Duodenal mucosa (tissue), 2 donors: ENCODE data around the gene SEC14L2.

Experiments used
- H3K27ac ChIP-seq: one replicate; pipeline ENCODE4 v1.7.0; 2013; ENCODE audit warnings: low read depth, low read length
- H3K27me3 ChIP-seq, 2 donors: one replicate each; pipeline ENCODE4 v1.7.0; 2013; ENCODE audit warnings: low read length in 2 of 2, control low read depth in 1 of 2; ENCODE audit not compliant: insufficient read depth in 2 of 2, control insufficient read depth in 1 of 2
- H3K36me3 ChIP-seq, 2 donors: one replicate each; pipeline ENCODE4 v1.7.0; 2013; ENCODE audit warnings: low read length in 2 of 2, control low read depth in 1 of 2; ENCODE audit not compliant: insufficient read depth in 2 of 2, control insufficient read depth in 1 of 2
- H3K4me1 ChIP-seq, 2 donors: one replicate each; pipeline ENCODE4 v1.7.0; 2013; ENCODE audit warnings: low read length in 2 of 2, control low read depth in 1 of 2; ENCODE audit not compliant: insufficient read depth in 2 of 2, control insufficient read depth in 1 of 2
- H3K4me3 ChIP-seq, 2 donors: one replicate each; pipeline ENCODE4 v1.7.0; 2013; ENCODE audit warnings: low read length in 2 of 2, low read depth in 1 of 2
- H3K9ac ChIP-seq, 2 donors: one replicate each; pipeline ENCODE4 v1.7.0; 2013; ENCODE audit warnings: low read length in 2 of 2, low read depth in 1 of 2
- H3K9me3 ChIP-seq, 2 donors: one replicate each; pipeline ENCODE4 v1.7.0; 2013; ENCODE audit warnings: low read length in 2 of 2, control low read depth in 1 of 2; ENCODE audit not compliant: control insufficient read depth in 1 of 2

Gene SEC14L2

GRCh38 chr22:30424534-30425326 is 27.9 kb downstream of the SEC14L2 start:
- Histone ChIP-seq H3K9me3 (no peaks in the 10 kb centered on the region), H3K27me3 (no peaks in the 10 kb centered on the region), H3K36me3 (peaks cover 4 to 16% of the 10 kb centered on the region in 2 donors), H3K4me1 (peaks cover 48 to 63% of the 10 kb centered on the region in 2 donors), H3K27ac (peak overlapping the region; percentile 96), H3K9ac (peak overlapping the region; percentile 90 to 92), H3K4me3 (peak overlapping the region; percentile 74 to 82)

- Histone ChIP-seq H3K4me3 (peak overlapping the region; percentile 74 to 82), H3K36me3 (peaks cover 3 to 15% of the 10 kb centered on the region in 2 donors), H3K9ac (peak overlapping the region; percentile 76 to 92), H3K27ac (no peak overlapping the region), H3K9me3 (no peaks in the 10 kb centered on the region), H3K27me3 (no peaks in the 10 kb centered on the region), H3K4me1 (peaks cover 45 to 60% of the 10 kb centered on the region in 2 donors)
Observed at GRCh38 chr22:30425327-30425615, 28.5 kb downstream of the SEC14L2 start.

GRCh38 chr22:30425616-30426387 is 29.0 kb downstream of the SEC14L2 start, which contains the start of gene MTFP1:
Gene MTFP1 (plus strand): TSS chr22:30425768. CDS start chr22:30425880, 112 bp downstream.
- Histone ChIP-seq H3K36me3 (peaks cover 0 to 11% of the 10 kb centered on the region in 2 donors), H3K9ac (peak within 1 kb of the TSS; percentile 90 to 92), H3K27me3 (no peaks in the 10 kb centered on the region), H3K9me3 (no peaks in the 10 kb centered on the region), H3K27ac (peak within 1 kb of the TSS; percentile 65), H3K4me1 (peaks cover 39 to 54% of the 10 kb centered on the region in 2 donors), H3K4me3 (peak within 1 kb of the TSS; percentile 74 to 82)

GRCh38 chr22:30426388-30427353 is 29.9 kb downstream of the SEC14L2 start:
- Histone ChIP-seq H3K9ac (peak overlapping the region; percentile 70 to 76), H3K4me3 (peak overlapping the region; percentile 74 to 82), H3K27ac (peak overlapping the region; percentile 65)

GRCh38 chr22:30427871-30428270 is 31.1 kb downstream of the SEC14L2 start:
- no peaks in the 10 kb centered on the region for H3K9me3 ChIP-seq
- H3K4me3 ChIP-seq: no peak overlapping the region
- H3K27me3 ChIP-seq: no peaks in the 10 kb centered on the region
- no peak overlapping the region for H3K9ac ChIP-seq
- peaks cover 20 to 34% of the 10 kb centered on the region in 2 donors for H3K4me1 ChIP-seq
- H3K36me3 ChIP-seq: peaks cover 0 to 11% of the 10 kb centered on the region in 2 donors
- no peak overlapping the region for H3K27ac ChIP-seq

More at GRCh38 chr22:30426388-30427353, 29.9 kb downstream of the SEC14L2 start:
- no peaks in the 10 kb centered on the region for H3K9me3 ChIP-seq
- H3K27me3 ChIP-seq: no peaks in the 10 kb centered on the region
- H3K4me1 ChIP-seq: peaks cover 31 to 46% of the 10 kb centered on the region in 2 donors
- H3K36me3 ChIP-seq: peaks cover 0 to 11% of the 10 kb centered on the region in 2 donors

GRCh38 chr22:30429887-30430286 is 33.1 kb downstream of the SEC14L2 start:
- Histone ChIP-seq H3K27me3 (no peaks in the 10 kb centered on the region), H3K4me3 (no peak overlapping the region), H3K27ac (no peak overlapping the region), H3K9me3 (no peaks in the 10 kb centered on the region), H3K9ac (no peak overlapping the region), H3K4me1 (peaks cover 10 to 22% of the 10 kb centered on the region in 2 donors), H3K36me3 (peaks cover 0 to 11% of the 10 kb centered on the region in 2 donors)

GRCh38 chr22:30430933-30431332 is 34.1 kb downstream of the SEC14L2 start:
- Histone ChIP-seq H3K4me3 (no peak overlapping the region), H3K27ac (no peak overlapping the region), H3K4me1 (peaks cover 8 to 12% of the 10 kb centered on the region in 2 donors)

GRCh38 chr22:30432096-30432495 is 35.3 kb downstream of the SEC14L2 start:
- peaks cover 0 to 11% of the 10 kb centered on the region in 2 donors for H3K36me3 ChIP-seq
- H3K27me3 ChIP-seq: no peaks in the 10 kb centered on the region
- no peaks in the 10 kb centered on the region for H3K9me3 ChIP-seq
- no peak overlapping the region for H3K27ac ChIP-seq
- H3K4me3 ChIP-seq: no peak overlapping the region
- no peak overlapping the region for H3K9ac ChIP-seq
- peaks cover under 1 to 3% of the 10 kb centered on the region in 2 donors for H3K4me1 ChIP-seq

More at GRCh38 chr22:30430933-30431332, 34.1 kb downstream of the SEC14L2 start:
- Histone ChIP-seq H3K27me3 (no peaks in the 10 kb centered on the region), H3K36me3 (peaks cover 0 to 11% of the 10 kb centered on the region in 2 donors), H3K9ac (no peak overlapping the region), H3K9me3 (no peaks in the 10 kb centered on the region)

GRCh38 chr22:30432520-30432919 is 35.7 kb downstream of the SEC14L2 start:
- Histone ChIP-seq H3K4me1 (peaks cover 0 to 3% of the 10 kb centered on the region in 2 donors), H3K36me3 (peaks cover 0 to 11% of the 10 kb centered on the region in 2 donors), H3K27ac (no peak overlapping the region), H3K27me3 (no peaks in the 10 kb centered on the region), H3K9me3 (no peaks in the 10 kb centered on the region), H3K4me3 (no peak overlapping the region), H3K9ac (no peak overlapping the region)
